ENCODE measurements around the gene TIMM23B. TPM values are rescaled to one million over a fixed set of nuclear protein-coding genes. Genes with fewer than 3 reads are reported as not detected.
"Not testable (repeated sequence)": the region's sequence is repeated elsewhere in the genome, so short reads cannot be mapped to it uniquely, and the experiment has no call there.

Gene TIMM23B
- 26.8 TPM for polyA plus RNA-seq (2012; ENCODE audit: insufficient read depth, insufficient read length, low read depth)

DNA sequence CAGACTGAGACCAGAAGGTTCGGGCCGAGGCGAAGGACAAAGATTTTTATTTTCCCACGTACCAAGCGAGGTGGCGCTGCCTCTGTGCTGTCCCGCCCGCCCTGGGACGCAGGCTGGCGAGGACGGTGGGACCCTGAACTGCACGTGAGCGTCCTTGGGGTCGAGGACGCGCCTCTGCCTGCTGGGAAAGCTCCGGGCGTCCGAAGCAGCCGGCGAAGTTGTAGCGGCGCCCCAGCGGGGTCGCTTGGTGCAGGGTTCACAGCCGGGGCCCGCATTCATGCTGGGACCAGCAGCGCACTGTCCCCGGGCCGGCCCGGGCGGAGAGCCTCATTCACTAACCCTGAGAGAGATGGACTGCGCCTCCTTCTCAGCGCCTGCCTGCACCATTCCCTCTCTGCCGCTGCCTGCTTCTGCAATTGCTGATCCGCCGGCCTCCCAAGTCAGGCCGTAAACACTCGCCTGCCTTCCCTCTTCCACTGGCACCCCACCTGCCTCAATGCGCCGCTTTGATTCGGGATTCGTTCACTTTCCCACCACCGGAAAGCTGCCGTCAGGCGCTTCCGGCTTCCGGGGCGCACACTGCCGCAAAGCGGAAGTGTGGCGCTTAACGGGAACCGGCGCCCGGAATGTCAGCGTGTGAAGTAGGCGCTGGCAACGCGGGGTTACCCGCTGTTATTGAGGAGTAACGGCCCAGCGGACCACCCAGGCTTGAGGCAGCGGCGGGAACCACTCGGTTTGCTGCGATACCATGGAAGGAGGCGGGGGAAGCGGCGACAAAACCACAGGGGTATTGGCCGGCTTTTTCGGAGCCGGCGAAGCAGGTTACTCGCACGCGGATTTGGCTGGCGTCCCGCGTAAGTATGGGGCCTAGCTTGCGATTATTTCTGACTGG is at the start of gene TIMM23B, which contains the start of gene PARG:
Gene TIMM23B (plus strand): TSS at position 607 of the 892 bp plus-strand sequence. CDS start 142 bp downstream, at position 749.
Gene PARG (minus strand): TSS at position 581 of the 892 bp plus-strand sequence. CDS start 302 bp downstream, at position 279.
- H3K27me3 ChIP-seq, H3K4me1 ChIP-seq, H3K9me3 ChIP-seq, H3K36me3 ChIP-seq: not testable (repeated sequence)
- peak; percentile 79 for DNase-seq
- H3K4me3 ChIP-seq (ENCODE audit: low read depth, low read length): peak within 1 kb of the TSS; percentile 90

GRCh38 chr10:49899999-49900398 is 41.9 kb upstream of the TIMM23B start:
- H3K36me3 ChIP-seq; DNase-seq; H3K27me3 ChIP-seq; H3K9me3 ChIP-seq; H3K4me1 ChIP-seq; H3K4me3 ChIP-seq (ENCODE audit: low read depth, low read length): not testable (repeated sequence)

DNA sequence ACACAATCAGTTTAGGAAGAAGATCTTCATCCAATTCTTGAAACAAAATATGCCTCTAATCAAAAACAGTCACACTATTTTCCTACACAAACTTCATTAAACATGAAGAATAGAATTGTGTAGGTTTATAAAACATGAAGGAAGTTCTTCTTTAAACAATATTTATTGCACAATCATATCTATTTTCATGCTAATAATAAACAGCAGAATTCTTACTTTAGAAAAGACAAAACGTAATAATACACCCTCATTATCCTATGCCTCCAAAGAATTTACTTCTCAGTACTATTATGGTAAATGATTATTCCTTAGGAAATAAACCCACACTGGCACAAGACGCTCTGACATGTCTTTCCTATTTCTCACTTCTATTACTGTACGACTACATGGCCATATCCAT is 41.4 kb upstream of the TIMM23B start:
- H3K27me3 ChIP-seq; H3K9me3 ChIP-seq; H3K4me3 ChIP-seq (ENCODE audit: low read depth, low read length); H3K36me3 ChIP-seq; DNase-seq; H3K4me1 ChIP-seq: not testable (repeated sequence)

DNA sequence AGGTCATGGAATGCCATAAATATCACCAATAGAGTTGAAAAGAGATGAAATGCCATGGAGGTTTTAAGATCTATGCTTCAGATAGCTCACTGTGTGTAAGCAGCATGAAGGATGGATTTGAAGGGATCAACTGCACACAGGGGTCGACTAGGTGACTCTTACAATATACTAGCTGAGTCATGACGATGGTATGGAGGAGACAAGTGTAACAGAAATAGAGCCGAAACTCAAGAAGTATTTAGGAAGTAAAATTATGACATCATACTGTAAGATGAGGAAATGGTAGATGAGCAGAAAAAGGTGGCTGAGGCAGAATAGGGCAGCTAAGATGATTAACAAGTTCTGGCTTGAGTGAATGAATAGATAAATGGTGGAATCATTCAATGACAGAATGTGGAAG is 38.0 kb upstream of the TIMM23B start:
- H3K36me3 ChIP-seq; H3K27me3 ChIP-seq; H3K4me1 ChIP-seq; H3K4me3 ChIP-seq (ENCODE audit: low read depth, low read length); H3K9me3 ChIP-seq; DNase-seq: not testable (repeated sequence)

DNA sequence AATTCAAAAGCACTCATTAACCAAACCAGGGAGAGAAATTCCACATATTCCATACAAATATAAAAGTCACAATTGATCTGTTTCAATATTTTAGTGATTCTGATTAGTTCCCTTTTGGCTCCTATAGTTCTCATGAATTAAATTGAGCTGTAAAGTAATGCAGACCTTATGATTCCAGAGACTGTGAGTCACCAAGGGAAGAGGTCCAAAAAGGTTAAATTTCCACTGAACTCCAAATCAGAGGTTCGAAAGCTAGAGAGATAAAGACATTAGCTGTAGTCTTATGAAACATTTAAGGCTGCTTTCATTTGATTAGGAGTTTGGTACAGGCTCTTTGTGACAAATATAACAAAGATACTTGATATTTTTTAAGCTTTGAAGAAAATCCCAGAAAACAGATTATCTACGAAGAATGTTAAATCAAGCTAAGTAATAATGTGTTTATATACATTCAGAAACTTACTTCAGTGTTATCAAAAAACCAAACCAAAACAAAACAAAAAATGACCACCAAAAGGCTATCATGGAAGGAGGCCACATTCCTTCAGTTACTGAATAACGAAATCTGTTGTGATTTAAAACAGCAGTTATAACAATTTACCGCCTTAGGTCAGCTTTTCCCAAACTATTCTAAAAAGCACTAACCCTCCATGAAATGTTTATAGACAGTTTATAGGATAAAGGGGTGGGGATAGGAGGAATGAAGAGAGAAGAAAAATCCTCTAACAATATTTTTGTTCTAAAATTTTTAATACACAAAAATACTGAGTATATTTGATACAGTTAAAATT is 33.4 kb upstream of the TIMM23B start:
- not testable (repeated sequence) for H3K4me1 ChIP-seq; H3K9me3 ChIP-seq; H3K4me3 ChIP-seq (ENCODE audit: low read depth, low read length); DNase-seq; H3K36me3 ChIP-seq; H3K27me3 ChIP-seq

- H3K9me3 ChIP-seq; H3K4me1 ChIP-seq; H3K4me3 ChIP-seq (ENCODE audit: low read depth, low read length); H3K27me3 ChIP-seq; DNase-seq; H3K36me3 ChIP-seq: not testable (repeated sequence)
Observed at GRCh38 chr10:49910295-49910694, 31.6 kb upstream of the TIMM23B start.

- DNase-seq, H3K27me3 ChIP-seq: not testable (repeated sequence)
Observed at GRCh38 chr10:49916451-49916850, 25.4 kb upstream of the TIMM23B start.

DNA sequence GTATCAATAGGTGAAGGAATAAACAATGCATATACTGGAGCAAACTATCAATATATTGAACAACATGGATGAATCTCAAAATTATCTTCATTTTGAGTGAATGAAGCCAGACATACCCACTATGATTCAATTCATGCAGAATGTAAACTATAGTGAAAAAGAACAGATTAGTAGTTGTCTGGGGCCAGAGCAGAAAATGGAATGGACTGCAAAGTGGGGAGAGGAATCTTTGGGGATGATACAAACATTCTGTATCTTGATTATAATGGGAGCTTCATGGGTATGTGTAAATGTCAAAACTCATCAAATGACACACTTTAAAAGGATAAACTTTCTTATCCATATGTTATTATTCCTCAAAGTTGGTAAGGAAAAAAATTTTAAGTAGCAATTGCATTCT is 23.9 kb upstream of the TIMM23B start:
- not testable (repeated sequence) for H3K36me3 ChIP-seq; DNase-seq; H3K4me1 ChIP-seq; H3K9me3 ChIP-seq; H3K27me3 ChIP-seq; H3K4me3 ChIP-seq (ENCODE audit: low read depth, low read length)

More at GRCh38 chr10:49916451-49916850, 25.4 kb upstream of the TIMM23B start:
- H3K4me1 ChIP-seq; H3K9me3 ChIP-seq; H3K4me3 ChIP-seq (ENCODE audit: low read depth, low read length); H3K36me3 ChIP-seq: not testable (repeated sequence)

DNA sequence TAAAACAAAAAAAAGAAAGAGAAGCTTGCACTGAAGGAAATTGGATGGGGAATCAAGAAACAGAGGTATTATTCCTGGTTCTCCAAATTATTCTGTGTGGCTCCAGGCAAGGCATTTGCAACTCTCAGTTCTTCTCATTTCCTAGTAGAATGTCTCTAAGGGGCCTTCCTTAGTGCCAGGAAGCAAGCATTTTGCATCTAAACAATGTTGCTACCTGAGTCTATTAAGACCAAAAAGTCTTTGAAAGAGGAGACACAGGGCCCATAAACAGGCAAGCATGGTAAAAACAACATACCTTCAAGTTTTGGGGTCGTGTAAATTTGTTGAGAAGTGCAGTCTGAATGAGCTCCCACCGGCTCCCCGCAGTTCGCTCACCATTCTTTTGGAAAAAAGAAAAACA is 19.8 kb upstream of the TIMM23B start:
- H3K4me3 ChIP-seq (ENCODE audit: low read depth, low read length): not testable (repeated sequence)

GRCh38 chr10:49923572-49923971 is 18.3 kb upstream of the TIMM23B start:
- not testable (repeated sequence) for H3K4me1 ChIP-seq; H3K9me3 ChIP-seq; H3K27me3 ChIP-seq; H3K4me3 ChIP-seq (ENCODE audit: low read depth, low read length); DNase-seq; H3K36me3 ChIP-seq

More for the DNA sequence above, 19.8 kb upstream of the TIMM23B start:
- not testable (repeated sequence) for DNase-seq, H3K27me3 ChIP-seq, H3K4me1 ChIP-seq, H3K9me3 ChIP-seq, H3K36me3 ChIP-seq

DNA sequence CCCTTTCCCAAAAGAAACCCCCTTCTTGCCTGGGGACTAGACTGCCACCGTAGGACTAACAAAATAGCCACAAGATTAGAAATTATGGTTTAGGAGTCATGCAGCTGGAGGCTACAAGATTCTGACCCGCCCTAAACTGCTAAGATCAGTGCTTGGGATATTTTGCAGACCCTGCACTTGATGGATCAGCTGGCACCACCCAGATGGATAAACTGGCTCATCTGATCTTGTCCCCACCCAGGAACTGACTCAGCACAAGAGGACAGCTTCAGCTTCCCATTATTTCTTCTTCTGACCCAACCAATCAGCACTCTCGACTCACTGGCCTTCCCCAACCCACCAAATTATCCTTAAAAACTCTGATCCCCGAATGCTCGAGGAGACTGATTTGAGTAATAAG is 10.6 kb upstream of the TIMM23B start:
- DNase-seq, H3K36me3 ChIP-seq, H3K4me1 ChIP-seq: not testable (repeated sequence)

DNA sequence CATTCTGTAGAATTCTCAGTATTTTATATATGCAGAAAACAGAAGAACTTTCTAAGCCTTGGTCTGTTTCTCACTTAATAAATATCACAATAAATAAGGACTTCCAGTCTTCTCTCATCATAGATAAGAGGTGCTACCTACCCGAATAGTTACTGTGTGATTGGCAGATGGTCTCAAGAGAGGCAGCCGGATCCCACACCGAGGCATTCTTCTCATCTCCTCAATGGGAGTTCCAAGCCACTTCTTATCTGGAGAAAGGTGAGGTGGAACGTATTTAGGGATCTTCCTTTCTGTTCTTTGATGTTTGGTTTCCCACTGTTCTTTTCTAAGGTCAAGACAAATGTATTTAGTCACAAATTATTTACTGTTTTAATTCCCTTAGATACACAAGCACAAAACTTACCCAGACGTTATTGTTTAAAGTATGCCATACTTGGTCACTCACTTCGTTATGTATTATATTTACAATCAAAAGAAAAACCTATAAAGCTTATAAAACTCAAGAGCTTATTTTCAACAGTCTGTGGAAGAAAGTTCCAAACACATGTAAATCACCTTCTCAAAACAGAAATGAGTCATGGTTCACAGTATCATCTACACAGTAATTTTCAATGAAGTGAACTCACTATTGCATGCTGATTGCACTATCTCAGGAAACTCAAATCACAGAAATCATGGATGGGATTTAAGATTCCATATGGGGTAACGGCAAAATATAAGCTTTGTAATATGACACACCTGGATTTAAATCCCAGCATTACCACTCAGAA is 9.7 kb upstream of the TIMM23B start:
- not testable (repeated sequence) for H3K27me3 ChIP-seq; DNase-seq; H3K9me3 ChIP-seq; H3K4me1 ChIP-seq; H3K36me3 ChIP-seq; H3K4me3 ChIP-seq (ENCODE audit: low read depth, low read length)

More for the DNA sequence above, 10.6 kb upstream of the TIMM23B start:
- not testable (repeated sequence) for H3K27me3 ChIP-seq; H3K4me3 ChIP-seq (ENCODE audit: low read depth, low read length); H3K9me3 ChIP-seq

GRCh38 chr10:49942339-49942705 is 469 bp downstream of the TIMM23B start:
- not testable (repeated sequence) for H3K4me1 ChIP-seq, H3K27me3 ChIP-seq, DNase-seq, H3K36me3 ChIP-seq, H3K9me3 ChIP-seq
- H3K4me3 ChIP-seq (ENCODE audit: low read depth, low read length): peak overlapping the region; percentile 90

DNA sequence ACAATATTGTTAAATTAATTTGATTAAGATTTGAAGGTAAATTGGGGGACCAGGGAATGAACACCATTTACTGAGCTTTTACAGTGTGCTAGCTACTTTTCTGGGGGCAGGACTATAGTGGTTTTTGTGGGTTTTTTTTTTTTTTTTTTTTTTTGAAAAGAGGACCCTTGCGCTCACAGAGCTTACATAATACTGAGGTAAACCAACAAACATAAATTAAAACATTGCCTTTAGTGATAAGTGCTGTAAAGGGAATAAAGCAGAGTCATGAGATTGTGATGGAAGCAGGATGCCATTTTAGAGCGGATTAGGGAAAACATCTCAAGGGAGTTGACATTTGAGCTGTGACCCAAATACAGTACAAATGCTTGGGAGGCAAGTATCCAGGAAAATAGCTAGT is 1.8 kb downstream of the TIMM23B start:
- DNase-seq; H3K4me1 ChIP-seq; H3K27me3 ChIP-seq; H3K36me3 ChIP-seq; H3K4me3 ChIP-seq (ENCODE audit: low read depth, low read length); H3K9me3 ChIP-seq: not testable (repeated sequence)

DNA sequence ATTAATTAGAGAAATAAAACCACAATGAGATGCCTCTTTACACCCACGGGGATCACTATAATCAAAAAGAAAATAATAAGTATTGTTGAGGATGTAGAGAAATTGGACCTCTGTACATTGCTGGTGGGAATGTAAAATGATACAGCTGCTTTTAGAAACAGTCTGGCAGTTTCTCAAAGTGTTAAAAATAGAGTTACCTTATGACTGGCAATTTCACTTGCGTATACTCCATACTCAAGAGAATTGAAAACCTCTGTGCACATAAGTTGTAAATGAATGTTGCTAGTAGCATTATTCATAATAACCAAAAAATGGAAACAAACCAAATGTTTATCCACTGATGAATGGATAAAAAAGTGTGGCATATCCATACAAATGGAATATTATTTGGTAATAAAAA is 6.3 kb downstream of the TIMM23B start:
- DNase-seq; H3K4me1 ChIP-seq; H3K4me3 ChIP-seq (ENCODE audit: low read depth, low read length); H3K27me3 ChIP-seq; H3K36me3 ChIP-seq; H3K9me3 ChIP-seq: not testable (repeated sequence)

Measured in BE2C (cell line).